Measurements from ENCODE around the gene ANKS6.

DNA sequence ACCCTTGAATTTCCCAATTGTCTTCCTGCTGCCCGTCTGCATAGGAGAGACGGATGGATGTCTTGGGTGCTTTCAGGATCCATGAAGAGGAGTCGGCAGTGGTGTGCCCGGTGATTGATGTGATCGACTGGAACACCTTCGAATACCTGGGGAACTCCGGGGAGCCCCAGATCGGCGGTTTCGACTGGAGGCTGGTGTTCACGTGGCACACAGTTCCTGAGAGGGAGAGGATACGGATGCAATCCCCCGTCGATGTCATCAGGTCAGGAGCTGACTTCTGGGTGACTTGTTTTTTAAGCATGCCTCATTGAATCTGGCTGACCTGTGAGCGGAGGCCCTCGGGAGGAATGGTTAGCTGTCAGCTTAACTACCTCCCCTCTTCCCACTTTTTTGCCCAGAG, 35.3 kb upstream of the ANKS6 start:
- TF ChIP-seq, protein P1, sequence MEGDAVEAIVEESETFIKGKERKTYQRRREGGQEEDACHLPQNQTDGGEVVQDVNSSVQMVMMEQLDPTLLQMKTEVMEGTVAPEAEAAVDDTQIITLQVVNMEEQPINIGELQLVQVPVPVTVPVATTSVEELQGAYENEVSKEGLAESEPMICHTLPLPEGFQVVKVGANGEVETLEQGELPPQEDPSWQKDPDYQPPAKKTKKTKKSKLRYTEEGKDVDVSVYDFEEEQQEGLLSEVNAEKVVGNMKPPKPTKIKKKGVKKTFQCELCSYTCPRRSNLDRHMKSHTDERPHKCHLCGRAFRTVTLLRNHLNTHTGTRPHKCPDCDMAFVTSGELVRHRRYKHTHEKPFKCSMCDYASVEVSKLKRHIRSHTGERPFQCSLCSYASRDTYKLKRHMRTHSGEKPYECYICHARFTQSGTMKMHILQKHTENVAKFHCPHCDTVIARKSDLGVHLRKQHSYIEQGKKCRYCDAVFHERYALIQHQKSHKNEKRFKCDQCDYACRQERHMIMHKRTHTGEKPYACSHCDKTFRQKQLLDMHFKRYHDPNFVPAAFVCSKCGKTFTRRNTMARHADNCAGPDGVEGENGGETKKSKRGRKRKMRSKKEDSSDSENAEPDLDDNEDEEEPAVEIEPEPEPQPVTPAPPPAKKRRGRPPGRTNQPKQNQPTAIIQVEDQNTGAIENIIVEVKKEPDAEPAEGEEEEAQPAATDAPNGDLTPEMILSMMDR (IDR thresholded peaks at IDR 0.05): no peak
- TF ChIP-seq POLR2A (IDR thresholded peaks at IDR 0.05): no peak
- TF ChIP-seq EP300 (IDR thresholded peaks at IDR 0.05; ENCODE audit: low read depth): no peak
- TF ChIP-seq POLR2AphosphoS5 (IDR thresholded peaks at IDR 0.05): no peak

Measured in transverse colon (tissue), 4 donors.